ENCODE measurements around the gene TM4SF18.

DNA sequence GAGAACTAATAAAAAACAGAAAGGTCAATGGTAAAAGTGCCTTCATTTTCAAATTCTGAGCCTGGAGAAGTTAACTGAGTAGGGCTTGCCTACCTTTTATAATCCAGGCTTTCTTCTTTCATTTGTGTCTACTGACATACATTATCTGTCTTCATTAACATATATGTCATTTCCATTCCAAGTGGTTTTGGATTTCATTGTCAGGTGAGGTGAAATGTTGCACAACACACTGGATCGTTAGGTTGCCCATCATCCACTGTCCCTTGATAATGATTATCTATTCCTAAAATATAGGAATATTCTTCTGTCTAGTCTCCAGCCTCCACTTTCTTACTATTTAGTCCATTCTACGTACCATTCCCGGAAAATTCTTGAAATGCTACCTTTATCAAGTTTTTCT is 56.8 kb downstream of the TM4SF18 start:
- TF ChIP-seq, protein P1, sequence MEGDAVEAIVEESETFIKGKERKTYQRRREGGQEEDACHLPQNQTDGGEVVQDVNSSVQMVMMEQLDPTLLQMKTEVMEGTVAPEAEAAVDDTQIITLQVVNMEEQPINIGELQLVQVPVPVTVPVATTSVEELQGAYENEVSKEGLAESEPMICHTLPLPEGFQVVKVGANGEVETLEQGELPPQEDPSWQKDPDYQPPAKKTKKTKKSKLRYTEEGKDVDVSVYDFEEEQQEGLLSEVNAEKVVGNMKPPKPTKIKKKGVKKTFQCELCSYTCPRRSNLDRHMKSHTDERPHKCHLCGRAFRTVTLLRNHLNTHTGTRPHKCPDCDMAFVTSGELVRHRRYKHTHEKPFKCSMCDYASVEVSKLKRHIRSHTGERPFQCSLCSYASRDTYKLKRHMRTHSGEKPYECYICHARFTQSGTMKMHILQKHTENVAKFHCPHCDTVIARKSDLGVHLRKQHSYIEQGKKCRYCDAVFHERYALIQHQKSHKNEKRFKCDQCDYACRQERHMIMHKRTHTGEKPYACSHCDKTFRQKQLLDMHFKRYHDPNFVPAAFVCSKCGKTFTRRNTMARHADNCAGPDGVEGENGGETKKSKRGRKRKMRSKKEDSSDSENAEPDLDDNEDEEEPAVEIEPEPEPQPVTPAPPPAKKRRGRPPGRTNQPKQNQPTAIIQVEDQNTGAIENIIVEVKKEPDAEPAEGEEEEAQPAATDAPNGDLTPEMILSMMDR (IDR thresholded peaks at IDR 0.05): no peak
- TF ChIP-seq POLR2A (IDR thresholded peaks at IDR 0.05): no peak

Data from thyroid gland (tissue), 4 donors.